ENCODE results near the gene C3AR1. TPM values are rescaled to one million over a fixed set of nuclear protein-coding genes. Genes with fewer than 3 reads are reported as not detected.

C3AR1 gene
- total and polyA plus RNA-seq, 2 of the 13 experiments (the other 11 are each of a cell fraction or from before 2014, with no cell fraction given): not detected

- Histone ChIP-seq H3K36me3 (replicated peaks in 1 of 2; ENCODE audit: control insufficient read depth in 1 of 2, insufficient read depth in 2 of 2, low read length in 2 of 2) (peaks cover 8 to 9% of the 10 kb centered on the region in 2 experiments; a peak in 4 of 5 replicates), H2AFZ (ENCODE audit: low read length) (no peak overlapping the region), H3K27me3 (ENCODE audit: control insufficient read depth in 1 of 2, insufficient read depth in 2 of 2, low read length in 2 of 2) (no peaks in the 10 kb centered on the region; a peak in 1 of 5 replicates), H3K27ac (ENCODE audit: extremely low read length, insufficient read depth, low read length) (no peak overlapping the region), H4K20me1 (ENCODE audit: insufficient read depth, low read length) (no peaks in the 10 kb centered on the region), H3K4me2 (ENCODE audit: low read depth, low read length) (no peak overlapping the region), H3K4me3 (replicated peaks in 1 of 3; ENCODE audit: insufficient read depth in 1 of 3, low read depth in 2 of 3, low read length in 3 of 3) (no peak overlapping the region), H3K4me1 (ENCODE audit: insufficient read depth, low read length) (peaks cover 59% of the 10 kb centered on the region), H3K79me2 (ENCODE audit: insufficient read depth, low read length) (no peaks in the 10 kb centered on the region), H3K9ac (ENCODE audit: insufficient read depth, low read depth, low read length) (no peak overlapping the region), H3K9me3 (ENCODE audit: low read length) (no peaks in the 10 kb centered on the region)
- TF ChIP-seq CREM (IDR thresholded peaks at IDR 0.05): no peak
- no peak for TF ChIP-seq CREM (CRISPR knock-in tag; IDR thresholded peaks at IDR 0.05)
- TF ChIP-seq NFKBIZ (CRISPR knock-in tag; IDR thresholded peaks at IDR 0.05): no peak
- TF ChIP-seq DBP (CRISPR knock-in tag; IDR thresholded peaks at IDR 0.05; ENCODE audit: not compliant biosample characterization): no peak
- no peak for TF ChIP-seq ZBTB46 (CRISPR knock-in tag; IDR thresholded peaks at IDR 0.05; ENCODE audit: borderline replicate concordance)
- TF ChIP-seq ZKSCAN8 (CRISPR knock-in tag; IDR thresholded peaks at IDR 0.05; ENCODE audit: borderline replicate concordance): no peak
- no peak for TF ChIP-seq TAF1 (CRISPR knock-in tag; IDR thresholded peaks at IDR 0.05)
- TF ChIP-seq ZNF703 (CRISPR knock-in tag; IDR thresholded peaks at IDR 0.05; ENCODE audit: borderline replicate concordance): no peak
- no peak for TF ChIP-seq NFIC (IDR thresholded peaks at IDR 0.05; ENCODE audit: low read length)
- TF ChIP-seq, protein P1, sequence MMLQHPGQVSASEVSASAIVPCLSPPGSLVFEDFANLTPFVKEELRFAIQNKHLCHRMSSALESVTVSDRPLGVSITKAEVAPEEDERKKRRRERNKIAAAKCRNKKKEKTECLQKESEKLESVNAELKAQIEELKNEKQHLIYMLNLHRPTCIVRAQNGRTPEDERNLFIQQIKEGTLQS (CRISPR knock-in tag; IDR thresholded peaks at IDR 0.05): no peak
- no peak for TF ChIP-seq ARID2 (CRISPR knock-in tag; IDR thresholded peaks at IDR 0.05; ENCODE audit: borderline replicate concordance)
- no peak for TF ChIP-seq ZNF20 (CRISPR knock-in tag; IDR thresholded peaks at IDR 0.05)
- intact Hi-C loops (cut with micrococcal nuclease; ENCODE audit: unreplicated experiment): no loop called here
- ChIA-PET POLR2A (no interaction called here), CTCF (ENCODE audit: low intra/inter-chr PET ratio, low total read pairs) (no interaction called here)
- DNase-seq (ENCODE audit: low spot score) (no peak), FAIRE-seq (no peak), ATAC-seq (no peak)
- 95% methylated on average over 6 of the region's 6 CpGs for WGBS (ENCODE audit: low lambda C conversion rate)
- in situ Hi-C loops (cut with HindIII; ENCODE audit: extremely low pct_ligation_motif_present, low pct_unique_long_range_greater_than_20kb): no loop called here
- no TSS peak for BruUV-seq (replicated peaks)
Measured at GRCh38 chr12:8037046-8037663, 29.0 kb downstream of the C3AR1 start.

All from HepG2 (cell line).